Frontal cortex (tissue), 4 donors: ENCODE measurements around the gene EFHB. TPM values are rescaled to one million over a fixed set of nuclear protein-coding genes. Genes with fewer than 3 reads are reported as not detected.
"Not testable (repeated sequence)": the region's sequence is repeated elsewhere in the genome, so short reads cannot be mapped to it uniquely, and the experiment has no call there.

Experiments
- DNase-seq, 2 donors: peaks; one replicate each; pipeline ENCODE4 v3.0.0; 2012; ENCODE audit warnings: low spot score in 2 of 2
- FAIRE-seq: peaks from 2 replicates; lab custom pipeline; 2012; peaks lifted over from hg19 to GRCh38; lab: Jason Lieb, UNC
- total RNA-seq: library from RNA; depleted of rRNA; stranded (reverse); fragments of >200 nt; gene quantifications from one replicate; pipeline ENCODE4 v1.2.3, GENCODE V29; 2014
- donor health status: control.
- donor health status: control.
- donor health status: control.

Gene EFHB
- total RNA-seq, 1 donor from 2014 or later = 0.41 TPM

DNA sequence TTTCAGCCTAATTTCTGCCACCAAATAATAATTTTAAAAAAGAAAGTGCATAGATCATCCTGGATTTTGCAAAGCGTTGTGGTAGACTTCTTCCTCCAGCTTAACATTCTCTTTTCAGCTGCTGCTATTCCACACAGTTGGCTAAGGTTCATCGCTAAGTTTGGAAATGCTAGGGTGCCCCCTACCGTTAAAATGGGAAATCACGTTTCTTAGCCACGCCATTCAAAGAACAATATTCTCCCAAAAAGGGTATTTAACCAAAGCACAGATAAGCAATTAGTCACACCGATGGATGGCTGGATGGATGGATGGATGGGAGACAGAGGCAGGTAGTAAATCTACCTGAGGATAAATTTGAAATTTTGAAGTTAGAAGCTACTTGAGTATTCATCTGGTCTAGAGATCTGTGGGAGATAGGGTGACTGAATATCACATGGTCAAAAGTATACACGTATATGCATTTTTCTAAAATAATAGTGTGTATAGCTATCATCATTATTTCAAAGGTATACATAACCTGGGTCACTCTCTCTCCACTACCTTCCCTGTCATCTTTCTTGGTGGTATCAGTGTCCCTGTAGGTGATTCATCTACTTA, 67.2 kb downstream of the EFHB start:
- peak; percentile 26 to 34 for DNase-seq
- peak; percentile 90 for FAIRE-seq

DNA sequence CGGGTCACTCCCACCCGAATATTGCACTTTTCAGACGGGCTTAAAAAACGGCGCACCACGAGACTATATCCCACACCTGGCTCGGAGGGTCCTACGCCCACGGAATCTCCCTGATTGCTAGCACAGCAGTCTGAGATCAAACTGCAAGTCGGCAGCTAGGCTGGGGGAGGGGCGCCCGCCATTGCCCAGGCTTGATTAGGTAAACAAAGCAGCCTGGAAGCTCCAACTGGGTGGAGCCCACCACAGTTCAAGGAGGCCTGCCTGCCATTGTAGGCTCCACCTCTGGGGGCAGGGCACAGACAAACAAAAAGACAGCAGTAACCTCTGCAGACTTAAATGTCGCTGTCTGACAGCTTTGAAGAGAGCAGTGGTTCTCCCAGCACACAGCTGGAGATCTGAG, 78.7 kb downstream of the EFHB start:
- DNase-seq, FAIRE-seq: not testable (repeated sequence)

DNA sequence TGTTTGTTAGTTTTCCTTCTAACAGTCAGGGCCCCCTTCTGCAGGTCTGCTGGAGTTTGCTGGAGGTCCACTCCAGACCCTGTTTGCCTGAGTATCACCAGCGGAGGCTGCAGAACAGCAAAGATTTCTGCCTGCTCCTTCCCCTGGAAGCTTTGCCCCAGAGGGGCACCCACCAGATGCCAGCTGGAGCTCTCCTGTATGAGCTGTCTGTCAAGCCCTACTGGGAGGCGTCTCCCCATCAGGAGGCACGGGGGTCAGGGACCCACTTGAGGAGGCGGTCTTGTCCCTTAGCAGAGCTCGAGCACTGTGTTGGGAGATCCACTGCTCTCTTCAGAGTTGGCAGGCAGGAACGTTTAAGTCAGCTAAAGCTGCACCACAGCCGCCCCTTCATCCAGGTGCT, 87.4 kb downstream of the EFHB start:
- DNase-seq, FAIRE-seq: not testable (repeated sequence)

Other genes starting within 250 kb of the EFHB start
- gene RAB5A, start 12.9 kb upstream of the EFHB start, total RNA-seq = 74.2 TPM
- gene PP2D1, start 78.0 kb upstream of the EFHB start, total RNA-seq = not detected
- gene KAT2B, start 106.2 kb upstream of the EFHB start, total RNA-seq = 10.2 TPM